Glutamatergic neuron (in vitro differentiated cells): ENCODE measurements around the gene CCDC17. TPM values are rescaled to one million over a fixed set of nuclear protein-coding genes. Genes with fewer than 3 reads are reported as not detected.

ENCODE experiments used
- DNase-seq: peaks from one replicate; pipeline ENCODE4 v3.0.0; 2022
- H3K27ac Mint-ChIP-seq: one replicate; pipeline ENCODE4 v1.8.0; 2020; ENCODE audit warnings: mild to moderate bottlenecking, mixed read lengths, inconsistent platforms; ENCODE audit not compliant: unreplicated experiment
- H3K27me3 Mint-ChIP-seq: one replicate; pipeline ENCODE4 v1.8.0; 2020; ENCODE audit warnings: mild to moderate bottlenecking, moderate library complexity, mixed read lengths, inconsistent platforms; ENCODE audit not compliant: unreplicated experiment
- H3K36me3 Mint-ChIP-seq: one replicate; pipeline ENCODE4 v1.8.0; 2020; ENCODE audit warnings: mild to moderate bottlenecking, mixed read lengths, inconsistent platforms; ENCODE audit not compliant: unreplicated experiment
- H3K4me1 Mint-ChIP-seq: one replicate; pipeline ENCODE4 v1.8.0; 2020; ENCODE audit warnings: mild to moderate bottlenecking, low read depth, mixed read lengths, inconsistent platforms; ENCODE audit not compliant: unreplicated experiment
- H3K4me3 Mint-ChIP-seq: one replicate; pipeline ENCODE4 v1.8.0; 2020; ENCODE audit warnings: mild to moderate bottlenecking, mixed read lengths, inconsistent platforms; ENCODE audit not compliant: unreplicated experiment
- H3K9me3 Mint-ChIP-seq: one replicate; pipeline ENCODE4 v1.8.0; 2020; ENCODE audit warnings: mild to moderate bottlenecking, moderate library complexity, mixed read lengths, inconsistent platforms; ENCODE audit not compliant: unreplicated experiment
- CTCF ChIP-seq: fragments of 200-600 bp; sonication (generic); IDR thresholded peaks from one replicate; pipeline ENCODE4 v1.5.0; 2021; ENCODE audit not compliant: partially characterized antibody, unreplicated experiment
- total RNA-seq: library from RNA; stranded (reverse); fragmentation: NEBNext Ultra II Directional; extraction: Animal tissue kit (Norgen Biotek cat#: 25700); gene quantifications from one replicate; pipeline ENCODE4 v1.2.1, GENCODE V29; 2021; ENCODE audit not compliant: unreplicated experiment

CCDC17 gene
- total RNA-seq, 1 donor from 2014 or later: 3.8 TPM

GRCh38 chr1:45585496-45586075 lies 38.3 kb downstream of the CCDC17 start:
- Mint-ChIP-seq H3K27me3 (peaks cover 9% of the 10 kb centered on the region), H3K4me3 (peak overlapping the region; percentile 97), H3K36me3 (no peaks in the 10 kb centered on the region), H3K9me3 (peaks cover 11% of the 10 kb centered on the region), H3K27ac (peak overlapping the region; percentile 75), H3K4me1 (peaks cover 8% of the 10 kb centered on the region)
- no peak for TF ChIP-seq CTCF
- no peak for DNase-seq

- Mint-ChIP-seq H3K36me3 (no peaks in the 10 kb centered on the region), H3K9me3 (peaks cover 11% of the 10 kb centered on the region), H3K27ac (peak overlapping the region; percentile 75), H3K4me3 (peak overlapping the region; percentile 97), H3K27me3 (peaks cover 9% of the 10 kb centered on the region), H3K4me1 (peaks cover 8% of the 10 kb centered on the region)
- TF ChIP-seq CTCF: no peak
- DNase-seq: no peak
These were observed 38.8 kb downstream of the CCDC17 start for GRCh38 chr1:45585110-45585426.

GRCh38 chr1:45584351-45585109 lies 39.3 kb downstream of the CCDC17 start:
- peaks cover 8% of the 10 kb centered on the region for H3K4me1 Mint-ChIP-seq
- no peaks in the 10 kb centered on the region for H3K36me3 Mint-ChIP-seq
- H3K27ac Mint-ChIP-seq: peak overlapping the region; percentile 97
- peaks cover 9% of the 10 kb centered on the region for H3K27me3 Mint-ChIP-seq
- peak overlapping the region; percentile 100 for H3K4me3 Mint-ChIP-seq
- no peak for TF ChIP-seq CTCF
- H3K9me3 Mint-ChIP-seq: peaks cover 11% of the 10 kb centered on the region
- DNase-seq: peak; percentile 95

GRCh38 chr1:45583666-45584350 lies 40.0 kb downstream of the CCDC17 start, which contains the start of gene NASP:
Gene NASP, plus strand, starts transcription at chr1:45584041. Its CDS starts 106 bp downstream, at chr1:45584147.
- Mint-ChIP-seq H3K27ac (peak within 1 kb of the TSS; percentile 97), H3K4me3 (peak within 1 kb of the TSS; percentile 100), H3K4me1 (peaks cover 8% of the 10 kb centered on the region), H3K27me3 (peaks cover 9% of the 10 kb centered on the region), H3K36me3 (no peaks in the 10 kb centered on the region), H3K9me3 (peaks cover 11% of the 10 kb centered on the region)
- TF ChIP-seq CTCF: no peak
- DNase-seq: peak; percentile 91

- Mint-ChIP-seq H3K27me3 (peaks cover 9% of the 10 kb centered on the region), H3K27ac (peak overlapping the region; percentile 97), H3K4me3 (peak overlapping the region; percentile 100), H3K9me3 (peaks cover 11% of the 10 kb centered on the region), H3K4me1 (peaks cover 8% of the 10 kb centered on the region), H3K36me3 (no peaks in the 10 kb centered on the region)
- DNase-seq: peak; percentile 93
- TF ChIP-seq CTCF: no peak
These were observed 40.6 kb downstream of the CCDC17 start for GRCh38 chr1:45583264-45583665.
